Neural cell (in vitro differentiated cells): ENCODE results near the gene COBL. TPM values are rescaled to one million over a fixed set of nuclear protein-coding genes. Genes with fewer than 3 reads are reported as not detected.
A peak's percentile ranks its signal among the peaks of the same experiment; 100 is the strongest.

ENCODE experiments used
- H2AFZ ChIP-seq: fragments of 200-600, 300-800 bp; sonication (generic), shearing (Covaris generic); 2 replicates; pipeline ENCODE4 v1.6.0; 2014; ENCODE audit warnings: low read depth, mild to moderate bottlenecking, antibody characterized with exemption, low read length, moderate library complexity
- H3F3A ChIP-seq: fragments of 200-600 bp; shearing (Covaris generic); 2 replicates; pipeline ENCODE4 v1.6.1; 2016; ENCODE audit warnings: mild to moderate bottlenecking, moderate library complexity, mixed read lengths, antibody characterized with exemption, low read length; ENCODE audit not compliant: insufficient read depth, poor library complexity, severe bottlenecking
- H3K27ac ChIP-seq: fragments of 200-600, 300-800 bp; sonication (generic), shearing (Covaris generic); 2 replicates; pipeline ENCODE4 v1.5.1; 2014; ENCODE audit warnings: mild to moderate bottlenecking, low read length, moderate library complexity
- H3K27me3 ChIP-seq: fragments of 300-800, 200-600 bp; sonication (generic), shearing (Covaris generic); 2 replicates; pipeline ENCODE4 v1.6.0; 2014; ENCODE audit warnings: mild to moderate bottlenecking, low read depth, low read length, moderate library complexity; ENCODE audit not compliant: insufficient read depth
- H3K36me3 ChIP-seq: fragments of 300-800, 200-600 bp; sonication (generic), shearing (Covaris generic); 2 replicates; pipeline ENCODE4 v1.5.1; 2014; ENCODE audit warnings: mild to moderate bottlenecking, antibody characterized with exemption, low read length, moderate library complexity; ENCODE audit not compliant: insufficient read depth
- H3K4me2 ChIP-seq: fragments of 300-800, 200-600 bp; sonication (generic), shearing (Covaris generic); 2 replicates; pipeline ENCODE4 v1.6.0; 2014; ENCODE audit warnings: mild to moderate bottlenecking, low read length
- H3K4me3 ChIP-seq: fragments of 300-800, 200-600 bp; sonication (generic), shearing (Covaris generic); 2 replicates; pipeline ENCODE4 v1.5.1; 2014; ENCODE audit warnings: mild to moderate bottlenecking, low read length, moderate library complexity
- H3K79me2 ChIP-seq: fragments of 200-600 bp; shearing (Covaris generic); replicated peaks from 2 replicates; pipeline ENCODE4 v1.6.0; 2014; ENCODE audit warnings: mild to moderate bottlenecking, low read length, moderate library complexity; ENCODE audit not compliant: insufficient read depth
- H3K9ac ChIP-seq: fragments of 300-800, 200-600 bp; sonication (generic), shearing (Covaris generic); 2 replicates; pipeline ENCODE4 v1.6.1; 2016; ENCODE audit warnings: mild to moderate bottlenecking, low read length, mixed read lengths
- H3K9me2 ChIP-seq: fragments of 200-600 bp; shearing (Covaris generic); 2 replicates; pipeline ENCODE4 v1.6.1; 2016; ENCODE audit warnings: mild to moderate bottlenecking, low read length, mixed read lengths; ENCODE audit not compliant: insufficient read depth
- H3K9me3 ChIP-seq: fragments of 200-600, 300-800 bp; sonication (generic), shearing (Covaris generic); 2 replicates; pipeline ENCODE4 v1.6.1; 2016; ENCODE audit warnings: mild to moderate bottlenecking, mixed run types, low read length, moderate library complexity, mixed read lengths
- H4K20me1 ChIP-seq: fragments of 200-600 bp; shearing (Covaris generic); 2 replicates; pipeline ENCODE4 v1.6.1; 2016; ENCODE audit warnings: mild to moderate bottlenecking, mixed run types; ENCODE audit not compliant: insufficient read depth
- CTCF ChIP-seq: fragments of 450-650 bp; IDR thresholded peaks from 2 replicates; pipeline ENCODE4 v1.5.1; 2014; ENCODE audit warnings: antibody characterized with exemption, mild to moderate bottlenecking, moderate library complexity; ENCODE audit not compliant: poor library complexity, severe bottlenecking
- EP300 ChIP-seq: fragments of 450-650 bp; conservative IDR thresholded peaks from 2 replicates; pipeline ENCODE4 v1.6.1; 2014; ENCODE audit warnings: antibody characterized with exemption, mild to moderate bottlenecking, moderate library complexity; ENCODE audit not compliant: poor library complexity, severe bottlenecking
- EZH2 ChIP-seq: fragments of 200-600, 300-800 bp; shearing (Covaris generic), sonication (generic); IDR thresholded peaks from 2 replicates; pipeline ENCODE4 v1.6.1; 2014; ENCODE audit warnings: antibody characterized with exemption, low read length, borderline replicate concordance, mild to moderate bottlenecking; ENCODE audit not compliant: insufficient read depth, poor library complexity, severe bottlenecking
- MXI1 ChIP-seq: fragments of 450-650 bp; conservative IDR thresholded peaks from 2 replicates; pipeline ENCODE4 v1.6.1; 2014; ENCODE audit warnings: antibody characterized with exemption, mild to moderate bottlenecking; ENCODE audit not compliant: poor library complexity, severe bottlenecking
- POLR2AphosphoS5 ChIP-seq: IDR thresholded peaks from 2 replicates; pipeline ENCODE4 v1.6.1; 2012
- RAD21 ChIP-seq: fragments of 450-650 bp; conservative IDR thresholded peaks from 2 replicates; pipeline ENCODE4 v1.6.1; 2014; ENCODE audit warnings: antibody characterized with exemption, mild to moderate bottlenecking, moderate library complexity
- REST ChIP-seq: IDR thresholded peaks from 2 replicates; pipeline ENCODE4 v1.6.1; 2012; ENCODE audit warnings: borderline replicate concordance
- SMC3 ChIP-seq: fragments of 450-650 bp; conservative IDR thresholded peaks from 2 replicates; pipeline ENCODE4 v1.6.1; 2014; ENCODE audit warnings: antibody characterized with exemption, mild to moderate bottlenecking, moderate library complexity; ENCODE audit not compliant: poor library complexity
- TAF1 ChIP-seq: IDR thresholded peaks from 2 replicates; pipeline ENCODE4 v1.6.1; 2012; ENCODE audit warnings: low read depth
- polyA plus RNA-seq: library from polyadenylated mRNA; depleted of rRNA; stranded (reverse); fragments of >200 nt; gene quantifications from 2 replicates; pipeline ENCODE4 v1.2.3, GENCODE V29; 2014

Gene COBL
- polyA plus RNA-seq, 1 donor from 2014 or later: 0.12 TPM

GRCh38 chr7:51160990-51161615, 155.5 kb downstream of the COBL start:
- no peaks in the 10 kb centered on the region for H3K79me2 ChIP-seq
- H3K4me2 ChIP-seq: no peak overlapping the region
- H3K4me3 ChIP-seq: no peak overlapping the region
- H3K9me2 ChIP-seq: no peaks in the 10 kb centered on the region
- H2AFZ ChIP-seq: no peak overlapping the region
- TF ChIP-seq SMC3 (peak; percentile 96), RAD21 (peak; percentile 99), CTCF (peak; percentile 96), REST (no peak), EZH2 (no peak), POLR2AphosphoS5 (no peak), EP300 (no peak), MXI1 (peak; percentile 36), TAF1 (no peak)
- no peak overlapping the region for H3K9ac ChIP-seq
- no peaks in the 10 kb centered on the region for H3K9me3 ChIP-seq
- no peaks in the 10 kb centered on the region for H3F3A ChIP-seq
- H4K20me1 ChIP-seq: no peaks in the 10 kb centered on the region
- H3K27ac ChIP-seq: no peak overlapping the region
- H3K27me3 ChIP-seq: no peaks in the 10 kb centered on the region
- H3K36me3 ChIP-seq: no peaks in the 10 kb centered on the region

- no peaks in the 10 kb centered on the region for H3K9me3 ChIP-seq
- TF ChIP-seq REST (no peak), MXI1 (no peak), POLR2AphosphoS5 (no peak), EZH2 (no peak), CTCF (no peak), TAF1 (no peak), EP300 (no peak), RAD21 (no peak), SMC3 (no peak)
- no peaks in the 10 kb centered on the region for H3K27me3 ChIP-seq
- H3K9me2 ChIP-seq: no peaks in the 10 kb centered on the region
- no peaks in the 10 kb centered on the region for H3F3A ChIP-seq
- no peak overlapping the region for H2AFZ ChIP-seq
- H3K27ac ChIP-seq: no peak overlapping the region
- no peak overlapping the region for H3K9ac ChIP-seq
- no peaks in the 10 kb centered on the region for H3K36me3 ChIP-seq
- H3K4me3 ChIP-seq: no peak overlapping the region
- H4K20me1 ChIP-seq: no peaks in the 10 kb centered on the region
- no peak overlapping the region for H3K4me2 ChIP-seq
- no peaks in the 10 kb centered on the region for H3K79me2 ChIP-seq
Measured at GRCh38 chr7:51160411-51160810, 156.2 kb downstream of the COBL start.
